ENCODE measurements around the gene MYO18B.

MYO18B gene

GRCh38 chr22:25840891-25841290 lies 98.9 kb downstream of the MYO18B start:
- no peak for DNase-seq (ENCODE audit: extremely low spot score)
- POLR2A ChIA-PET, result no interaction called here
- no peak for TF ChIP-seq CTCF (IDR thresholded peaks at IDR 0.05; ENCODE audit: control extremely low read depth, extremely low read depth, low read depth, missing control alignments)
- CTCF ChIA-PET, result no interaction called here

- ChIA-PET POLR2A (no interaction called here), CTCF (no interaction called here)
- DNase-seq (ENCODE audit: extremely low spot score), result no peak
- no peak for TF ChIP-seq CTCF (IDR thresholded peaks at IDR 0.05; ENCODE audit: control extremely low read depth, extremely low read depth, low read depth, missing control alignments)
Measured at GRCh38 chr22:25841775-25842174, 99.8 kb downstream of the MYO18B start.

GRCh38 chr22:25843660-25844405 lies 101.8 kb downstream of the MYO18B start:
- ChIA-PET POLR2A (no interaction called here), CTCF (interaction anchor here (1.3 kb wide), 1 partner anchor 14 kb away, joined by 3 read pairs; no protein-coding TSS in a partner anchor)
- no peak for TF ChIP-seq CTCF (IDR thresholded peaks at IDR 0.05; ENCODE audit: control extremely low read depth, extremely low read depth, low read depth, missing control alignments)
- no peak for DNase-seq (ENCODE audit: extremely low spot score)

GRCh38 chr22:25844601-25845000 lies 102.6 kb downstream of the MYO18B start:
- TF ChIP-seq CTCF (IDR thresholded peaks at IDR 0.05; ENCODE audit: control extremely low read depth, extremely low read depth, low read depth, missing control alignments), result no peak
- ChIA-PET POLR2A (no interaction called here), CTCF (no interaction called here)
- no peak for DNase-seq (ENCODE audit: extremely low spot score)

GRCh38 chr22:25845985-25846745 lies 104.2 kb downstream of the MYO18B start:
- peak; percentile 57 for DNase-seq (ENCODE audit: extremely low spot score)
- ChIA-PET CTCF (no interaction called here), POLR2A (no interaction called here)
- no peak for TF ChIP-seq CTCF (IDR thresholded peaks at IDR 0.05; ENCODE audit: control extremely low read depth, extremely low read depth, low read depth, missing control alignments)

- CTCF ChIA-PET, result no interaction called here
- POLR2A ChIA-PET, result no interaction called here
- TF ChIP-seq CTCF (IDR thresholded peaks at IDR 0.05; ENCODE audit: control extremely low read depth, extremely low read depth, low read depth, missing control alignments), result no peak
- no peak for DNase-seq (ENCODE audit: extremely low spot score)
Measured at GRCh38 chr22:25847451-25847850, 105.5 kb downstream of the MYO18B start.
